ENCODE measurements around the gene PPP6R1. TPM values are rescaled to one million over a fixed set of nuclear protein-coding genes. Genes with fewer than 3 reads are reported as not detected.
A peak's percentile ranks its signal among the peaks of the same experiment; 100 is the strongest.

Gene PPP6R1
- total RNA-seq, 4 donors from 2014 or later = 30.6 to 59.2 (median 47.4) TPM

GRCh38 chr19:55289117-55289796 is 30.4 kb upstream of the PPP6R1 start:
- Histone ChIP-seq H3K4me1 (peaks cover 0 to 14% (median 0%) of the 10 kb centered on the region in 3 donors), H3K9me3 (no peaks in the 10 kb centered on the region), H3K27ac (no peak overlapping the region), H3K4me3 (no peak overlapping the region), H3K27me3 (peaks cover 0 to 11% (median 0%) of the 10 kb centered on the region in 4 donors), H3K36me3 (no peaks in the 10 kb centered on the region)
- intact Hi-C loops (cut with DNase I) = loop anchor here (10.0 kb wide), 1 partner anchor 126 kb away; no protein-coding TSS in a partner anchor
- WGBS, 2 donors = 93 to 98% methylated on average over 2 to 5 of the region's 9 CpGs
- DNase-seq = no peak
- no peak for TF ChIP-seq CTCF (IDR thresholded peaks at IDR 0.05)

DNA sequence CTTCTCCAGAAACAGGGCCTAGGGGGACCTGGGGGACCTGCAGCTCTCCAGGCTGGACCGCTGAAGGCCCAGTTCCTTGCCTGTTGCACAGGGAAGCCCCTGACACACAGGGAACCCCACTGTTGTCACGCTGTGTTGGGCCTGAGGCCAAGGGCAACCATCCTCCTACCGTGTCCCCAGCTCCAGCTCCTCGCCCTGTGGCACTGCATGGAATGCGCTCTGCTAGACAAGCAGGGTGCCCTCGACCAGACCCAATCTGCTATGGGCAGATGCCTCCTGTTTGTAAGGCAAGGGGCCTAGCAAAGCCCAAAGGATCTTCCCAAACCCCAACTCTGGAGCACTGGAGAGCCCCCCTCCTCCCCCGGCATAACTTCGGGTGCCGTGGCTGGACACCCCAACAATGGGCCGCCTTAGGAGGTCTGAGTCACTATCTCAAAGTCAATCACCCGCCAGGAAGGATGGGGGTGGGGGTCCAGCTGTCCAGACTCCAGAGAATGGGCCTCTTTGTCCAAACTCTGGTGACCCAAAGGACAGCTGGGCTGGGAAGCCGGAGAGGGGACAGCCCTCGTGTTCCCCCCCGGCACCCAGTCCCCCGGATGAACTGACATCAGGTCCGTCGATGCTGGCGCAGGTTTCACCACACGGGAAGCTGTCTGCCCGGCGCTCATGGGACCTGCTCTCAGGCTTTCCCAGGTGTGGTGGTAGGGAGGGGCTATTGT is 28.7 kb upstream of the PPP6R1 start:
- no peak for DNase-seq
- H3K36me3 ChIP-seq = no peaks in the 10 kb centered on the region
- 73 to 85% methylated on average over 4 to 8 of the region's 21 CpGs for WGBS, 2 donors
- intact Hi-C loops (cut with DNase I) = loop anchor here (10.0 kb wide), 1 partner anchor 127 kb away; no protein-coding TSS in a partner anchor
- H3K27ac ChIP-seq = no peak overlapping the region
- no peak overlapping the region for H3K4me3 ChIP-seq
- no peaks in the 10 kb centered on the region for H3K9me3 ChIP-seq
- H3K27me3 ChIP-seq = peaks cover 0 to 27% (median 0%) of the 10 kb centered on the region in 4 donors
- TF ChIP-seq CTCF (IDR thresholded peaks at IDR 0.05) (no peak), POLR2A (IDR thresholded peaks at IDR 0.05) (no peak)
- peaks cover 0 to 23% (median 4%) of the 10 kb centered on the region in 3 donors for H3K4me1 ChIP-seq

- Histone ChIP-seq H3K36me3 (no peaks in the 10 kb centered on the region), H3K27ac (peak overlapping the region in 2 of 4 donors; percentile 83 to 87), H3K4me1 (peaks cover 5 to 32% (median 9%) of the 10 kb centered on the region in 3 donors), H3K4me3 (peak overlapping the region in 1 of 4 donors; percentile 64), H3K27me3 (peaks cover 0 to 27% (median 0%) of the 10 kb centered on the region in 4 donors), H3K9me3 (no peaks in the 10 kb centered on the region)
- WGBS, 2 donors = 20 to 65% methylated on average over 1 to 11 of the region's 18 CpGs
- no peak for DNase-seq
- TF ChIP-seq CTCF (IDR thresholded peaks at IDR 0.05) = no peak
- no peak for TF ChIP-seq POLR2A (IDR thresholded peaks at IDR 0.05)
- intact Hi-C loops (cut with DNase I) = loop anchor here (10.0 kb wide), 1 partner anchor 129 kb away; no protein-coding TSS in a partner anchor
Observed at GRCh38 chr19:55285229-55285890, 26.5 kb upstream of the PPP6R1 start.

- TF ChIP-seq CTCF (IDR thresholded peaks at IDR 0.05) = no peak
- no peak for TF ChIP-seq POLR2A (IDR thresholded peaks at IDR 0.05)
- intact Hi-C loops (cut with DNase I) = loop anchor here (10.0 kb wide), 1 partner anchor 130 kb away; no protein-coding TSS in a partner anchor
- peak overlapping the region; percentile 35 to 64 (median 49) for H3K4me3 ChIP-seq
- H3K27me3 ChIP-seq = peaks cover 0 to 27% (median 0%) of the 10 kb centered on the region in 4 donors
- peaks cover 7 to 36% (median 13%) of the 10 kb centered on the region in 3 donors for H3K4me1 ChIP-seq
- H3K36me3 ChIP-seq = no peaks in the 10 kb centered on the region
- WGBS, 2 donors = 27% methylated on average over 3 of the region's 16 CpGs; no CpG with 5 or more reads in 1 of the 2 donors
- no peak for DNase-seq
- peak overlapping the region; percentile 39 to 87 (median 70) for H3K27ac ChIP-seq
- H3K9me3 ChIP-seq = no peaks in the 10 kb centered on the region
Observed at GRCh38 chr19:55284405-55285058, 25.7 kb upstream of the PPP6R1 start.

Measured in esophagus squamous epithelium (tissue), 5 donors.